T47D (cell line): ENCODE measurements around the gene SERPINB5.
"Not testable (repeated sequence)": the region's sequence is repeated elsewhere in the genome, so short reads cannot be mapped to it uniquely, and the experiment has no call there.

ENCODE experiments used
- DNase-seq, 2 experiments: peaks; one replicate each; pipeline versions ENCODE4 v3.0.0 to v3.0.0-alpha.2; 2011 to 2012; ENCODE audit warnings: low read depth in 1 of 2, low spot score in 1 of 2
- JUND ChIP-seq: IDR thresholded peaks from 2 replicates; pipeline ENCODE4 v1.6.1; 2012; ENCODE audit warnings: low read depth
- in situ Hi-C: cut with HindIII; loops from 2 replicates; pipeline ENCODE4 v1.10.0; 2016; ENCODE audit warnings: low sequenced_read_pairs, low pct_unique_long_range_greater_than_20kb

Gene SERPINB5

GRCh38 chr18:63449426-63449825 is 27.3 kb upstream of the SERPINB5 start:
- no peak for DNase-seq
- in situ Hi-C loops = no loop called here
- no peak for TF ChIP-seq JUND

- DNase-seq = no peak
- in situ Hi-C loops = no loop called here
- TF ChIP-seq JUND = no peak
These were observed 24.7 kb upstream of the SERPINB5 start for GRCh38 chr18:63451799-63452660.

- in situ Hi-C loops = not testable (repeated sequence)
These were observed 24.0 kb upstream of the SERPINB5 start for GRCh38 chr18:63452751-63453150.

DNA sequence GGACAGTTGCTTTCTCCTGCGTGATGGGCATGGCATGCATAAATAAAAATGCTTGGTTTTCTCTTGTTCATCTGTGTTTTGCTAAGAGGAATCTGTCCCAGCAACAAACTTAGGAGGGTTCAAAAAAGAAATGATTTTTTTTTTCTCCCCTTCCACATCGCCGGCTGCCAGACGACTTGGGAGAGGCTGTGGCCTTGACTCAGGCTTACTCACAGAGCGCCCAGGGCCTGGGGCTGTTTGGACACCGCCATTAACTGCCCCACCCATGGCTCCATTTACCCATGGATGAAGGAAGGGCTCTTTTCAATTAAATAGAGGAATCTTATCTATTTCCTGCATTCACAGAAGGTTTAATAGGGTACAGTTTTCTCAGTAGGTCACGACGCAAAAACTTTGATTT is 22.3 kb upstream of the SERPINB5 start:
- in situ Hi-C loops = no loop called here
- no peak for TF ChIP-seq JUND
- DNase-seq = no peak

More at GRCh38 chr18:63452751-63453150, 24.0 kb upstream of the SERPINB5 start:
- DNase-seq = not testable (repeated sequence)

DNA sequence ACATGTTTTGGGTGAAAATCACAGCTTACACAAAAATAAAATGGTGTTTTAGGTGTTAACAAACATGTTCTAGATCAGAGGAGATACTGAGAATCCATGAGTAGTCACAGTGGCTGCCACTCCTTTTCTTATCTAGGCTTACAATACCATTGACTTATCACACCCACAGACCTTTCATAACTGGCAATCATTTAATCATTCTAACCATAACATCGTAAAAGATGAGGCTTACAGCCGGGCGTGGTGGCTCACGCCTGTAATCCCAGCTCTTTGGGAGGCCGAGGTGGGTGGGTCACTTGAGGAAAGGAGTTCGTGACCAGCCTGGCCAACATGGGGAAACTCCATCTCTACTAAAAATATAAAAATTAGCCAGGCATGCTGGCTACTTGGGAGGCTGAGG is 18.8 kb upstream of the SERPINB5 start:
- in situ Hi-C loops = no loop called here
- TF ChIP-seq JUND = no peak
- no peak for DNase-seq

DNA sequence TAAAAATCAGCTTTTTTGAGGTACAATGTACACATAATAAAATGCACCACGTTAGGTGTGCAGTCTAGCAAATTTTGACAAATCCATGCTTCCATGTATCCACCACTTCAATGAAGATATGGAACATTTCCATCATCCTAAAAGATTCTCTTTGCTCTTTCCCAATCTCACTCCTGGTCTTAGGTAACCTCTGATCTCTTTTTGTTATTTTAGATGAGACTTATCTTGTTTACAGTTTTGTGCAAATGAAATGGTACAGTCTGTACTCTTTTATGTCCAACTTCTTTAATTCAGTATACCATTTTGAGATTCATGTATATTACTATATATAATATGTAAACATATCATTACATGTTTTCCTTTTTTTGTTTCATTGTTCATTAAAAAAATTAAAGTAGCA is 16.3 kb upstream of the SERPINB5 start:
- TF ChIP-seq JUND = no peak
- in situ Hi-C loops = no loop called here
- DNase-seq = no peak

DNA sequence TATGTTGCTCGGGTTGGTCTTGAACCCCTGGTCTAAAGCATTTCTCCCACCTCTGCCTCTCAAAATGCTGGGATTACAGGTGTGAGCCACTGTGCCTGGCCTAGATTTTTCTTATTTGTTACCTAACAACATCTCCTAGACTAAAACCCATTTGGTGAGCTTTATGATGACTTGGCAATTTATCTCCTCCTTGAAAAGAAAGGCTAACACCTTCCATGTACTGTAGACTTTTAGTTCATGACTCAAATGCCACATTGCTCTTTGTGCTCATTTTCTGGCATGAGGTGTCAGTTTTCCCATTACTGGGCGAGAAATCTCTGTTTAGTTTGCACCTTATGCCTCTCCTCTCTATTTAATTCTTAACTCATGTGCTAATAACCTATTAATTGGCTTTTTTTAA is 12.3 kb upstream of the SERPINB5 start:
- no peak for TF ChIP-seq JUND

GRCh38 chr18:63465059-63465458 is 11.7 kb upstream of the SERPINB5 start:
- in situ Hi-C loops = no loop called here
- no peak for TF ChIP-seq JUND

More for the DNA sequence above, 12.3 kb upstream of the SERPINB5 start:
- no peak for DNase-seq
- in situ Hi-C loops = no loop called here

DNA sequence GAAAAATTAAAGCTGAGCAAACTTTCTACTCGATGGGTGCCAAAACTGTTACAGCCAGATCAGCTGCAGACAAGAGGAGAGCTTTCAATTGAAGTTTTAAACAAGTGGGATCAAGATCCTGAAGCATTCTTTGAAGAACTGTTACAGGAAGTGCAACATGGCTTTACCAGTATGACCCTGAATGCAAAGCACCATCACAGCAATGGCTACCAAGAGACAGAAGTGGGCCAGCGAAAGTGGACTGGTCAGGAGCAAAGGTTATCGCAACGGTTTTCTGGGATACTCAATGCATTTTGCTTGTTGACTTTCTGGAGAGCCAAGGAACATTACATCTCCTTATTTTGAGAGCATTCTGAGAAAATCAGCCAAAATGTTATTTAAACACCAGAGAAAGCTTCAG is 9.1 kb upstream of the SERPINB5 start:
- in situ Hi-C loops = no loop called here
- no peak for DNase-seq
- no peak for TF ChIP-seq JUND

More at GRCh38 chr18:63465059-63465458, 11.7 kb upstream of the SERPINB5 start:
- no peak for DNase-seq

- DNase-seq = no peak
- in situ Hi-C loops = no loop called here
- TF ChIP-seq JUND = no peak
These were observed 8.2 kb upstream of the SERPINB5 start for GRCh38 chr18:63468575-63468974.

- in situ Hi-C loops = no loop called here
- DNase-seq = peak in 1 of 2 experiments; percentile 9
- TF ChIP-seq JUND = no peak
These were observed 6.0 kb upstream of the SERPINB5 start for GRCh38 chr18:63470751-63471150.

DNA sequence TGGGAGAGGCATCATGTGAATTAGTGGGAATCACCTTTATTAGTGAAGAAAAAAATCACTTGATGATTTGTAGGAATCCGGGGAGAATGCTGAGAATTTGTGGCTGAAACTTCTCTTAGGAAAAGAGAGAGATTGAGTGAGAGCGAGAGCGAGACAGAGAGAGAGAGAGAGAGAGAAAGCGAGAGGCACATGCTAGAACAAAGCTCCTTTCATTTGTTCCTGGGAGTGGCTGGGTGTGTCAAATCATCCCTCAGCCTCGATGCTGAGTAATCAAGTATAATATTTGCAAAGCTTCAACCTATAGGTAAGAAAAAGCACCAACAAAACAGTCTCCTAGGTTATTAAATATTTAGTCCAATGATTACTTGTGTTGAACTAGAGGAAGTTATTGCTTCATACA is 4.4 kb upstream of the SERPINB5 start:
- in situ Hi-C loops = no loop called here
- DNase-seq = no peak
- TF ChIP-seq JUND = no peak

DNA sequence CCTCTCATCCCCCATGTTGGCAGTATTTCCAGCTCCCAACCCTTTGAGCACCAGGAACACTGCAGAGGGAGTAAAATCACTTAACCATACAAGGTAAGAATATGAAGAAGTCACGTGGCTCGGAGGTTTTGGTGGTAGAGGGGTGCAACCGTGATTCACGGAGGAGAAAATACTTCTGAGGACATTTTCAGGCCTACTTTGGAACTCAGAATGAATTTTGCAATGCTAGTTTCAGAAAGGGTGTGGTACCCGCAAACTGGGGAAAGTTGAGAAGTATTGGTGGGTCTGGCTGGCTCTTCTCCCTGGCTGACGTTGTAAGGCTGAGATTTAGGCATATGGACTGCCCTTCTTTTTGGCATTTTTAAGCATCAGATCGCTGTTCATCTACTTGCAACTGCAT is 442 bp downstream of the SERPINB5 start:
- DNase-seq = no peak
- in situ Hi-C loops = no loop called here
- TF ChIP-seq JUND = no peak

DNA sequence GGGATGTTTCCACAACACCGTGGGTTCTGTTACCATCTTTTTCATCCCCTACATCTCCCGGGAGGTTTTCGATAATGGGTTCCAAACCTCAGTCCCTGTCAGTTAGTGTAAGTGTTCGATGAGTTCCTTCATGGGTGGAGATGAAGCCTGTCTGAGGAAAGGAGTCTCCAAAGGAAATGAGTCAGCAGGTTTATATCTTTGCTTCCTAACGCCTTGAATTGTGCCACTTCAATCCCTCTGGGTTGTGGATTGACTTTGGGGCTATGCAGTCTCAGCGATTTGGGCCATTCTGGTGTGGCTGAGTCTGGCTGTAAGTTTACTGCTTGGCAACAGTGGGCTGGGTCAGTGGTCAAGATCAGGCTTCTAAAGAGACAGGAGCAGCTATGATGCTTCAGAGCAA is 1.2 kb downstream of the SERPINB5 start:
- no peak for TF ChIP-seq JUND
- in situ Hi-C loops = no loop called here
- DNase-seq = no peak
